GM19240 (cell line): ENCODE measurements around the gene CYB5A.
A peak's percentile ranks its signal among the peaks of the same experiment; 100 is the strongest.

Experiments
- DNase-seq: peaks from one replicate; pipeline ENCODE4 v3.0.0; 2011; ENCODE audit warnings: low spot score; ENCODE audit not compliant: insufficient read length

Gene CYB5A

GRCh38 chr18:74248595-74248994, 43.2 kb downstream of the CYB5A start:
- DNase-seq, result peak; percentile 14

GRCh38 chr18:74248189-74248588, 43.6 kb downstream of the CYB5A start:
- DNase-seq, result no peak

GRCh38 chr18:74244554-74244953, 47.2 kb downstream of the CYB5A start:
- no peak for DNase-seq

GRCh38 chr18:74243127-74243526, 48.6 kb downstream of the CYB5A start:
- no peak for DNase-seq

- no peak for DNase-seq
These were observed 49.2 kb downstream of the CYB5A start for GRCh38 chr18:74242438-74243096.

GRCh38 chr18:74241970-74242369, 49.8 kb downstream of the CYB5A start:
- DNase-seq, result no peak

DNA sequence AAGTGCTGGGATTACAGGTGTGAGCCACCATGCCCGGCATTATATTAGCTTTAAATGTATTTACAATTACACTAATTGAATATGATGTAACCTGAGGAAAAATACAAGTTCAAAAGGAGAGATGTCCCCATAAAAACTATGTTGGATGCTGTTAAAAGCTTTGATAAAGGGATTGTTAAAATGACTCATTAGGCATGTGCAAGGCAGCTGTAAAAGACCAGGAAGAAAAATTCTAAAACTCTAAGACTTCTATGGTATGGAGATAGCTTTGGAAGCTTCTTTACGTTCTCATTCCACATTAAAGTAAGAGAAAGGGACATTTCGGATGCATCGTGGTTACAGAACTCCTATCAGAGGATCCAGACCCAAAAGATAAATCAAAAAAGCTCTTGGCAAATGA, 50.3 kb downstream of the CYB5A start:
- DNase-seq, result no peak

- DNase-seq, result no peak
These were observed 52.2 kb downstream of the CYB5A start for GRCh38 chr18:74239567-74239966.

DNA sequence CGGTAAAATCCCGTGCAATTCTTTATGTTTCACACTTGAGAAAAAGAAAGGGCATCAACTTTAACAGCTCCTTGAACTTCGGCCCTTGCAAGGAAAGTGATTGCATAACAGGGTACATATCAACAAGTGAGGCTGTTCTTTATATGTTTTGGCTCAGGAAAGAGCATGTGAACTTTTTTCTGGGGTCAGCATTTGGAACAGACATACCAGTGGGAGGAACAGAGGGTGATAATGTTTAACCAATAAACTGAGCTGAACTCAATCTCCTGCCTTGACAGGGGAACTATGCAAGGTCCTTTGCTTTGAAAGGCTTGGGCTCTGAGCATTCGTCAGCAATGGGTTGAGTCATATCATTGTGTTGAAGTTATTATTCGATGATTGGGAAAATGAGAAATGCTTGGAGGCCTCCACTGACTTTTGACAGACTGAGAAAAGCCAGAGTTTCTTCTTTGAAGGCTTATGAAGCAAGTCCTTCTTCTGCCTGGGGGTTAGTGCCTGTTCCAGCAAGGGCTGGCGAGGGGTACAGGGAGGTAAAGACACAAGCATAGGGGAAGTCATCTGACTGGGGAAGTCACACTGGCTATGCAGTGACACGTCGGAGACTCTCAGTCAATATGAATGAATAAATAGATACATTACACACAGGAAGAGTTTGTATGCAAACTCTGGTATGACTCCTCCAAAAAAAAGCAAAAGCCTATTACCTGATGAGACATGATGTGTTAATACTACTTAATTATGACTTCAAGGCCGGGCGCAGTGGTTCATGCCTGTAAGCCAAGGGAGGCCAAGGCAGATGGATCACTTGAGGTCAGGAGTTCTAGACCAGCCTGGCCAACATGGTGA, 57.2 kb downstream of the CYB5A start:
- no peak for DNase-seq

GRCh38 chr18:74233933-74234325, 57.8 kb downstream of the CYB5A start:
- DNase-seq, result no peak

DNA sequence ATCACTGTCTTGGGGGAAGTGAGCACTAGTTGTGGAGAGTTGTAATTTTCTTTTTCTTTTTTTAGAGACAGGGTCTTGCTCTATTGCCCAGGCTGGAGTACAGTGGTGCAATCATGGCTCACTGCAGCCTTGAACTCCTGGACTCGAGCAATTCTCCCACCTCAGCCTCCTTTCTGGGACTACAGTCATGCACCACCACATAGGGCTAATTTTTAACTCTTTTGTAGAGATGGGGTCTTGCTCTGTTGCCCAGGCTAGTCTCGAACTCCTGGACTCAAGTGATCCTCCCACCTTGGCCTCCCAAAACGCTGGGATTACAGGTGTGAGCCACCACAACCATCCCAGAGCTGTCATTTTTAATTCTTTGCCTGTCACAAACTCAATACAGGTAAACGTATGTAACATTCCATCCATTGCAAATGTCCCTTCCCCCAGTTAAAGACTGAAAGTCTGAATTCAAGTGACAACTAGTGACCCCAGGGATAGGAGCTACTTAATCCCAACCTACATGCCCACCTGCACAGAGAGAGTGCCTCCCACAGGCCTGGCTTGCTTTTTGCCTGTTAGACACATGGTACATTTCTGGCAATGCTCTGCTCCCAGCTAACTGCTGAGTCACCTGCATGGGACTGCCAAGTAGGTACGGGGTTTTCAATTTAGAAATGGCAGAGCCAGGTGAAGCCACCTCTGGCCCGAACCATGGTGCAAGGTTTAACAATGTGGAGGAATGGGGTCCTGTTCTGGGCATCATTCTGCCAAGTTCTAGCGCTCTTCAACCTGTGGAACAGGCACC, 60.6 kb downstream of the CYB5A start:
- DNase-seq, result no peak

DNA sequence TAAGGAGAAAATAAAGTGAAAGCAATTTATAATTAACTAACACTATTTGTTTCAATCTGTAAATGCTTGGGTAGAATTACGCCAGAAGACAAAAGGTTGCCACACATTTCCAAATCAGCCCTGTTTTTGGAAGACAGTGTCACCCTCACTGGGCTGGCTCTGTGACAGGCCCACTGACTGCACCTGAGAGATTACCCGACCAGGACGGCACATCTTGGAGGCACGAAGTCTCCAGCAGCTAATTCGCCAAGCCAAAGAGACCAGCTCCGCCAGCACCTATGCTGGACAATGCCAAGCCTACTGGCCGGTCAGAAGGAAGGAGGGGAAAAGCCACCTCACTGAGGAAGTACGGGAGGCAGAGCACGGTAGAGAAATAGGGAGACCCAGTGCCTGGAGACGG, 61.9 kb downstream of the CYB5A start:
- no peak for DNase-seq

- DNase-seq, result no peak
These were observed 62.8 kb downstream of the CYB5A start for GRCh38 chr18:74229005-74229404.

GRCh38 chr18:74228312-74228711, 63.5 kb downstream of the CYB5A start:
- DNase-seq, result no peak

DNA sequence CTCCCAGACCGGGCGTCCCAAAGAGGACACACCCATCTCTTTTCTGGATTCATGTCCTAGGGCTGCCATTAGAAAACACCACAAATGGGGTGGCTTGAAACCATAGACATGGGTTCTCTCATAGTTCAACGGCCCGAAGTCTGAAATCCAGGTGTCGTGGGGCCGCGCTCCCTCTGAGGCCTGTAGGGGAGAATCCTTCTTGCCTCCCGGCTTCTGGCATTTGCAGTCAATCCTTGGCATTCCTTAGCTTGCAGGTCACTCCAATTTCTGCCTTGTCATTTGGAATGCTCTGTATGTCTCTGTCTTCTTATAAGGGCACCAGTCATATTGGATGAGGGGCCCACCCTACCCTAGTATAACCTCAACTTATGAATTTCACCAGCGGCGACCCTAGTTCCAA, 65.1 kb downstream of the CYB5A start:
- DNase-seq, result no peak

DNA sequence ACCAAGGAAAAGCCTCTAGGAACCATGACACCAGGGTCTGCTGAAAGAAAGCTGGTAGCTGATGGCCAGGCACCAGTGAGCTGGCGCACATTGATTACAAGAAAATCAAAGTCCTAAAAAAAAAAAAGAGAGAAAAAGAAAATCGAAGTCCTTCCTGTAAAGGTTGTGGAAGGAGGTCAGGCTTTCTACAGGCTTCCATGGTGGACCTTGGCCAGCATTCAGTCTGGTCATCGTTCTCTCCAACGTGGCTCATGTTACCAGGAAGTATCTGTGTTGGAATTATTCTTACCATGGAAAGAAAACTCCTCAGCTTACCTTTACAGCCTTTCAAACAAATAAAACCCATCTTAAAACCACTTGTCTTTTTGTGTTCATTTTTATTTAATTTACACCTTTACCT, 65.6 kb downstream of the CYB5A start:
- DNase-seq, result no peak

DNA sequence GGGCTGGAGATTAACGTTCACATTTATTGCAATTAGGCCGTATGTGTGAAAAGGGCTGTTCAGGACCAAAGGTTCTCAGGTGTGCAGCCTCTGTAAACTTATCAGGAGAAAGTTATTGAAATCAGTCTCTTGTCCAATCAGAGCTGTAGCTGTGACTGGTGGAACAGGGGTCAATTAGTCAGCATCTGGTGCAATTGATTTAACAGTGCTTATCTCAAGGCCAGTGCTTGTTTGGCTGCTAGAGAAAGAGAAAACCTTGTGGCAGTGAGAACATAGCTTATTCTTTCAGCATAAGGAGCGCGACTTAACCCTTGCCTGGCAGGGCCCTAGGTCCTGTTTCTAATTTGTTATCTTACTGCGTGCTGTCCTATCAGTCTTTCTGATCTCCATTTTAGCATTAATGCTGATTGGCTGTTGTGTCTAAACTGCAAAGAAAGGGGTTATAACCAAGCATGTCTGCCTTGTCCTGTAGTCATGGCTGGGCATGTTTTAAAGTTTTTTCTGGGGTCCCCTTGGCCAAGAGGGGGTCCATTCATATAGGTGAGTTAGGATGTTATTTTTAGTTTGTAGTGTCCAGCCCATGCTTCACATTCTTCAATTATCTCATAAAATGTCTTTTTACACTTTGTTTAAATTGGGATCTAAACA, 66.4 kb downstream of the CYB5A start:
- no peak for DNase-seq

GRCh38 chr18:74222710-74223494, 68.9 kb downstream of the CYB5A start:
- DNase-seq, result no peak

DNA sequence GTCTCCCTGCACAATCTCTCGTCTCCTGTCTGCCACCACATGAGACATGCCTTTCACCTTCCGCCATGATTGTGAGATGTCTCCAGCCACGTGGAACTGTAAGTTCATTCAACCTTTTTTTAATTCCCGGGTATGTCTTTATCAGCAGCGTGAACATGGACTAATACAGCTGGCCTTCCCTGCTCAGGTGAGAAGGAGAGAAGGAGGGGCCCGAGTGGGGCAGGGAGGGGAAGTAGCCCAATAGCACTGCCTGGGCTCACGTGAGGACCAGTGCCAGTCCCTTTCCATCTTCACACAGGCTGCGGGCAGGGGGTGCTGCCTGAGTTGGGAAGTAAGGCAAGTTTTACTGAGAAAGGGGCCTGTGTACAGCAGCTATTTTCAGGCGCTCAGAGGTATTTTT, 70.7 kb downstream of the CYB5A start:
- DNase-seq, result no peak

DNA sequence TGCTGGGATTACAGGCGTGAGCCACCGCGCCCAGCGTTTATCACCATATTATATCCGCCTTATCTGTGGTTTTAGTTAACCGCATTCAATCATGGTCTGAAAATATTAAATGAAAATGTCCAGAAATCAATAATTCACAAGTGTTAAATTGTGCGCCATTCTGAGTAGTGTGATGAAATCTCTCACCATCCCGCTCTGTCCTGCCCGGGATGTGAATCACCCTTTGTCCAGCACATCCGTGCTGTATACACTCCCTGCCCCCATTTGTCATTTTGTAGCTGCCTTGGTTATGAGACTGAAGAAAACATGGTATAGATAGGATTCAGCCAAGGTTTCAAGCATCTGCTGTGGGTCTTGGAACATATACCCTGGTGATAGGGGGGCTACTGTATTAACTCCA, 72.7 kb downstream of the CYB5A start:
- DNase-seq, result no peak
